Esophagus muscularis mucosa (tissue), 4 donors: ENCODE data around the gene LIN28B. TPM values are rescaled to one million over a fixed set of nuclear protein-coding genes. Genes with fewer than 3 reads are reported as not detected.
"Not testable (repeated sequence)": the region's sequence is repeated elsewhere in the genome, so short reads cannot be mapped to it uniquely, and the experiment has no call there.

Source experiments
- DNase-seq: peaks from one replicate; pipeline ENCODE4 v3.0.0-alpha.2; 2017; ENCODE audit errors: extremely low spot score
- H3K27ac ChIP-seq, 4 donors: fragments of 200-600 bp; sonication (generic); replicated peaks in 1 of 4; 1 replicate in 3 of 4; 2 replicates in 1 of 4; pipeline ENCODE4 v1.5.1; 2016 to 2019; ENCODE audit warnings: mild to moderate bottlenecking in 1 of 4
- H3K27me3 ChIP-seq, 4 donors: fragments of 200-600 bp; sonication (generic); one replicate each; pipeline versions ENCODE4 v1.5.1 to v1.6.0; 2016 to 2019
- H3K36me3 ChIP-seq, 4 donors: fragments of 200-600 bp; sonication (generic); one replicate each; pipeline ENCODE4 v1.5.1; 2016 to 2019
- H3K4me1 ChIP-seq, 4 donors: fragments of 200-600 bp; sonication (generic); one replicate each; pipeline ENCODE4 v1.5.1; 2016 to 2019
- H3K4me3 ChIP-seq, 4 donors: fragments of 200-600 bp; sonication (generic); 1 replicate in 2 of 4; 2 replicates in 2 of 4; pipeline ENCODE4 v1.5.1; 2016 to 2019; ENCODE audit warnings: mild to moderate bottlenecking in 4 of 4, moderate library complexity in 1 of 4
- H3K9me3 ChIP-seq, 4 donors: fragments of 200-600 bp; sonication (generic); 1 replicate in 3 of 4; 2 replicates in 1 of 4; pipeline ENCODE4 v1.5.1; 2016 to 2019
- EP300 ChIP-seq: sonication (generic); formaldehyde crosslinking; IDR thresholded peaks from one replicate; pipeline ENCODE4 v1.6.1; 2017; ENCODE audit warnings: antibody characterized with exemption
- POLR2A ChIP-seq: fragments of 450-650 bp; IDR thresholded peaks from one replicate; pipeline ENCODE4 v1.6.1; 2017; ENCODE audit warnings: antibody characterized with exemption, moderate library complexity, mild to moderate bottlenecking, low read depth
- POLR2AphosphoS5 ChIP-seq, 2 donors: sonication (generic); formaldehyde crosslinking; IDR thresholded peaks; one replicate each; pipeline ENCODE4 v1.6.1; 2017; ENCODE audit warnings: antibody characterized with exemption in 2 of 2
- WGBS: methylation state at CpG from one replicate; pipeline ENCODE4 v1.1.5; 2018; 5-methylcytosine and 5-hydroxymethylcytosine counted together
- intact Hi-C: fragments of 100-400 bp; cut with DNase I; formaldehyde crosslinking; loops from one replicate; pipeline ENCODE4 v1.15.1; 2023
- total RNA-seq, 4 donors: library from RNA; depleted of rRNA; stranded (reverse); fragments of >200 nt; gene quantifications; one replicate each; pipeline versions ENCODE4 v1.1.0 to v1.2.1, GENCODE V29; 2016
- TF ChIP-seq, protein P1 (sequence below), 3 experiments: fragments of 200-600 bp in 2 of 3; fragments of 450-650 bp in 1 of 3; sonication (generic) in 2 of 3; IDR thresholded peaks; one replicate each; pipeline ENCODE4 v1.5.1; 2017 to 2019; ENCODE audit warnings: antibody characterized with exemption in 3 of 3, mild to moderate bottlenecking in 2 of 3, moderate library complexity in 1 of 3

Gene LIN28B
- total RNA-seq, 4 donors from 2014 or later = not detected

DNA sequence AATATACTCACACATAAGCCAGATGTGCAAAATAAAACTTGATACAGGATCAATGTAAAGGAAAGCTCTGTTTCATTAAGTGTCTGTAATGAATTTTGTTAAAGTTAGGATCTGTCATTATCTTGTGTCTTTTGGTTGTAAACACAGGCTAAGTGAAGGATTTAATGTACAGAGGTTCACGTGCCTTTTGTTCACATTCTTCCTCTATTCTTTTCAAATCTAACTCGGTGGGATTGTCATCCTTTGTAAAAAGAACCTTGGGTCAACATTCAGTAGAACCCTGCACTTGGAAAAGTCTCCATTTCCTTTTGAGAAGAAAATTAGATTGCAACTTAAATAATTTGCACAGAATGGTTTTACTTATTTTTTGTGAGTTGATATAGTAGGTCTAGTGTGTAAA, 7.7 kb upstream of the LIN28B start:
- Histone ChIP-seq H3K36me3 (no peaks in the 10 kb centered on the region), H3K9me3 (peaks cover 0 to 6% (median 2%) of the 10 kb centered on the region in 4 donors), H3K27ac (no peak overlapping the region), H3K27me3 (peaks cover 0 to 99% (median 66%) of the 10 kb centered on the region in 4 donors), H3K4me1 (no peaks in the 10 kb centered on the region), H3K4me3 (no peak overlapping the region)
- WGBS = 56% methylated on average over 2 of the region's 2 CpGs
- TF ChIP-seq POLR2A (no peak), EP300 (no peak), POLR2AphosphoS5 (IDR thresholded peaks at IDR 0.05) (no peak)
- TF ChIP-seq, protein P1, sequence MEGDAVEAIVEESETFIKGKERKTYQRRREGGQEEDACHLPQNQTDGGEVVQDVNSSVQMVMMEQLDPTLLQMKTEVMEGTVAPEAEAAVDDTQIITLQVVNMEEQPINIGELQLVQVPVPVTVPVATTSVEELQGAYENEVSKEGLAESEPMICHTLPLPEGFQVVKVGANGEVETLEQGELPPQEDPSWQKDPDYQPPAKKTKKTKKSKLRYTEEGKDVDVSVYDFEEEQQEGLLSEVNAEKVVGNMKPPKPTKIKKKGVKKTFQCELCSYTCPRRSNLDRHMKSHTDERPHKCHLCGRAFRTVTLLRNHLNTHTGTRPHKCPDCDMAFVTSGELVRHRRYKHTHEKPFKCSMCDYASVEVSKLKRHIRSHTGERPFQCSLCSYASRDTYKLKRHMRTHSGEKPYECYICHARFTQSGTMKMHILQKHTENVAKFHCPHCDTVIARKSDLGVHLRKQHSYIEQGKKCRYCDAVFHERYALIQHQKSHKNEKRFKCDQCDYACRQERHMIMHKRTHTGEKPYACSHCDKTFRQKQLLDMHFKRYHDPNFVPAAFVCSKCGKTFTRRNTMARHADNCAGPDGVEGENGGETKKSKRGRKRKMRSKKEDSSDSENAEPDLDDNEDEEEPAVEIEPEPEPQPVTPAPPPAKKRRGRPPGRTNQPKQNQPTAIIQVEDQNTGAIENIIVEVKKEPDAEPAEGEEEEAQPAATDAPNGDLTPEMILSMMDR (IDR thresholded peaks at IDR 0.05) = no peak
- intact Hi-C loops = no loop called here
- no peak for DNase-seq

DNA sequence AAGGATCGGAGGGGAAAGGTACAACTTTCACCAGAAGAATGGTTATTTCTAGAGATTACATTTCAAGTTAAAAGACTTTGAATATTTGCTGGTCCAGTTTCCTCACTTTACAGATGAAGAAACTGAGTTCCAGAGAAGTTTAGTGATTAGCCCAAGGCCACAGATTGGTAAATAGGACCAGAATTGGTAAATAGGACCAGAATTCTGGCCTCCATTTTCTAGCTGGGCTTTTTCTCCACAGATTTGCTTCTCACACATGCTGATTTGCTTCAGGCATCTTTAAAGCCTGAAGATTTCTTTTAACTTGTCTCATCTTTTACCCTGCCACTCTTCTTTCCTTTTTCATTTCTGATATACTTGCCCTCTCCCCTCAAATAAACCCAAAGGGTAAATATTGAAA, 5.2 kb upstream of the LIN28B start:
- H3K4me3 ChIP-seq = no peak overlapping the region
- H3K27ac ChIP-seq = no peak overlapping the region
- H3K4me1 ChIP-seq = no peaks in the 10 kb centered on the region
- 75% methylated on average over 1 of the region's 1 CpG for WGBS
- TF ChIP-seq, protein P1 (IDR thresholded peaks at IDR 0.05) = no peak
- TF ChIP-seq POLR2A = no peak
- H3K36me3 ChIP-seq = no peaks in the 10 kb centered on the region
- DNase-seq = no peak
- H3K9me3 ChIP-seq = peaks cover 0 to 6% (median 2%) of the 10 kb centered on the region in 4 donors
- intact Hi-C loops = no loop called here
- peaks cover 0 to 98% (median 71%) of the 10 kb centered on the region in 4 donors for H3K27me3 ChIP-seq

DNA sequence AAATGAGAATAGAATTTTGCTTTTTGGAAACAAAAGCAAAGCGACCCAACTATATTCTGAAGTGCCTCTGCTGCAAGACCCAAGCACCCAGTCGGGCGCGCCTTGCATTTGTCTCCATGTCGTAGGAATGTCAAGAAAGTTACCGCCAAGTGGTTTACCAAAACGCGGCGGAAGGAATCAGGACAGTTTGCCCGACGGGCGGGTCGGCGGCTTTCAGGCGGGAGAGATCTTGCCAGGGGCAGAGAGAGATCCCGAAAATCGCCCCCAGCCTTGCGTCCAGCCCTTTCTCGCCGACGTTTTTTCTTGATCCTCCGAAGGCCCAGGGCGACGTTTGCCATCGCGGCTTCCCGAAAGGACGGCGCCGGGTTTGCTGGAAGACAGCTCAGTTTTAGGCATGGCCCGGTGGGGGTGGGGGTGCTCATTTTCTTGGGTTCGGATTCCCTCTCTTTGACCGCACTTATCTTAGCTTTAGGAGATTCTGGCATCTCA, 4.0 kb upstream of the LIN28B start:
- DNase-seq = no peak
- Histone ChIP-seq H3K36me3 (no peaks in the 10 kb centered on the region), H3K27me3 (peaks cover 0 to 99% (median 78%) of the 10 kb centered on the region in 4 donors), H3K4me3 (no peak overlapping the region), H3K27ac (no peak overlapping the region), H3K4me1 (peaks cover 0 to 10% (median 3%) of the 10 kb centered on the region in 4 donors), H3K9me3 (peaks cover 0 to 6% (median 2%) of the 10 kb centered on the region in 4 donors)
- TF ChIP-seq EP300 = no peak
- TF ChIP-seq, protein P1 (IDR thresholded peaks at IDR 0.05) = no peak
- no peak for TF ChIP-seq POLR2AphosphoS5 (IDR thresholded peaks at IDR 0.05)
- TF ChIP-seq POLR2A = no peak
- 22% methylated on average over 27 of the region's 33 CpGs for WGBS
- intact Hi-C loops = no loop called here

DNA sequence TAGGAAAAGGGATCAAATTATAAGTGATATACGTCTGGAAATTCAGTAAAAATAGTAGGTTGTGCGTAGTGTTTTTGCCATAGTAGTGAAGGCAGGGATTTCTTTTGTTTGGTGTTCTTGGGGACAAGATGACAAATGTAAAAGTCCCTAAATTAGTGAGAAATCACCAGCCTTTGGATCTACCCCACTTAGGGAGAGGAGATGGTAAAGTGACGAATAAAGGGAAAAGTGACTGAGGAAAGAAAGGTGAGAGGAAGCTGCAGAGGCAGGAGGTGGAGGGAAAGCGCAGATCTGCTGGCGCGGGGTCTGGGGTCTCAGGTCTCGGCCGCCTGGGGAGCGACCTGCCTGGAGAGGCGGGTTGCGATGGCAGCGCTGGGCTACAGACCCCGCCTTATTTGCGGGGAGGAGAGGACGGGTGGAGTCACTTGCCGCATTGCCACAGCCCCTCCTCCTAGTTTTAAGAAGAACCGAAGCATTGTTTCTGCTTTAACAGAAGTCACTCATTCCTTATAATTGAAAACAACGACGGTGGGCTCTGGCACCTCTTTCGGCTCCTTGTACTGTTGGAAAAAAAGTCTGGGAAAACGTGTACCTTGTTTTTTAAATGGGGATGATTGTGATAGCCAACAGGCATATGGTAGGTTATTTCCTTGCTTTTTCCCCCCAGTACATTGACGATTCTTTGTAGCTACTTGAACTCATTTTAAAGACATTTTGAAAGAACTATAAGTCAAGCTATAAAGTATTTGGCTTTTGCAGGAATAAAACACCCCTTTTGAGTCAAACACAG, 3.3 kb upstream of the LIN28B start:
- H3K36me3 ChIP-seq, H3K27ac ChIP-seq, H3K9me3 ChIP-seq, DNase-seq, intact Hi-C loops, H3K4me1 ChIP-seq, H3K4me3 ChIP-seq: not testable (repeated sequence)
- H3K27me3 ChIP-seq = peaks cover 0 to 99% (median 78%) of the 10 kb centered on the region in 4 donors
- WGBS = 11% methylated on average over 22 of the region's 22 CpGs

DNA sequence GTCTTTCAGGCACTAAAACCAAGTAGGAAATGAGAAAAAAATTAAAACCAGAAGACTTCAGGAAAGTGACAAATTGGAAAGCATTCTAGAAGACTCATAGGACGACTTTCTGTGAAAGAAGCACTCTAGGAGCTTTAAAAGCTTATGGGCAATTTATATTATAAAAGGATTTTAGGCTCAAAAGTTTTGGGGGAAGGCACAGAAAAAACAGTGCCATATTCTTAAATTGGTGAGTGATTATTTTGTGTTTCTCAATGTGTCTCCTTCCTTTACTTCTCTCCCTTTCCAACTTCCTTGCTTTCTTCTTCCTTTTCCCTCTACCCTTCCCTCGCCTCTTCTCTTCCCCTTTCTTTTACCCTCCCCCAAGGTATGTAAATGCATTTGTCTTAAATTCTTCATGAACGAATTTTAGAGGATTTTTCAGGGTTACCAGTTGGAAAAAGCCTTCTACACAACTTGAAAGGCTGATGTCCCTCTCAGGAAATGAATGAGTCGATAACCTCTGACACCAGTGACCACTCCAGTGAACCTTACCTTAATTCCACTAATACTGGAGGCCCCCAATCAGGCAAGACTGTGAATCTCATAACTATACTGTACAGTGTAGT, 2.6 kb upstream of the LIN28B start:
- TF ChIP-seq, protein P1 (IDR thresholded peaks at IDR 0.05) = no peak
- TF ChIP-seq POLR2A (no peak), POLR2AphosphoS5 (IDR thresholded peaks at IDR 0.05) (no peak), EP300 (no peak)
- 29% methylated on average over 4 of the region's 4 CpGs for WGBS
- H3K36me3 ChIP-seq = no peaks in the 10 kb centered on the region
- no peak for DNase-seq
- intact Hi-C loops = no loop called here
- peaks cover 0 to 10% (median 3%) of the 10 kb centered on the region in 4 donors for H3K4me1 ChIP-seq
- peaks cover 0 to 99% (median 84%) of the 10 kb centered on the region in 4 donors for H3K27me3 ChIP-seq
- peaks cover 0 to 6% (median 2%) of the 10 kb centered on the region in 4 donors for H3K9me3 ChIP-seq
- H3K27ac ChIP-seq = no peak overlapping the region
- H3K4me3 ChIP-seq = no peak overlapping the region
